ENCODE data around the gene KRT73. TPM values are rescaled to one million over a fixed set of nuclear protein-coding genes. Genes with fewer than 3 reads are reported as not detected.

The KRT73 gene
- under 1 TPM in 1 of 2 donors, not detected in 1; 0.16 TPM for total RNA-seq
- not detected for polyA plus RNA-seq (ENCODE audit: insufficient read depth, low read depth, low replicate concordance)
- long read RNA-seq, donor 1, result 0 reads
- long read RNA-seq, donor 2, result 0 reads

DNA sequence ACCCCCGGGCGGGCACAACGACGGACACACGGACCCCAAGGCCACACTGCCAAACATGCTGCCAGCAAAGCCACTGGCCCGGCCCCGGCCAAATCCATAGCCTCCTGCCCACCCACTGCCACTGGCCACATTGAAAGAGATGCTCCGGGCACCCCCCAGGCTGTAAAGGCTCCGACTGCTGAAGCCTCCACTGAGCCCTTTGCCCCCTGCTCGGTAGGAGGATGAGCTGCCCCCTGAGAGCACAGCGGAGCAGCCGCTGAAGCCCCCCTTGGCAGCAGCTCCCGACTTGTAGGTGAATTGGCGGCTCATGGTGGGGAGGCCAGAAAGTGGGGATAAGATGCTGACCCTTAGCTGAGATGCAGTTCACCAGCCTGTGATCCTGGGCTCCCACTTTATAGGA is at the start of gene KRT73:
KRT73 (minus strand) TSS at position 344 of the 400 bp plus-strand sequence; CDS start at position 309, 35 bp downstream.
- Histone ChIP-seq H3K4me1 (no peaks in the 10 kb centered on the region), H3K27ac (no peak within 1 kb of the TSS), H3K27me3 (no peaks in the 10 kb centered on the region), H3K4me3 (no peak within 1 kb of the TSS), H3K36me3 (ENCODE audit: low read depth, missing control alignments) (no peaks in the 10 kb centered on the region), H3K9me3 (no peaks in the 10 kb centered on the region)
- 80 to 93% methylated on average over 1 to 14 of the region's 14 CpGs for WGBS, 2 donors
- TF ChIP-seq, protein P1, sequence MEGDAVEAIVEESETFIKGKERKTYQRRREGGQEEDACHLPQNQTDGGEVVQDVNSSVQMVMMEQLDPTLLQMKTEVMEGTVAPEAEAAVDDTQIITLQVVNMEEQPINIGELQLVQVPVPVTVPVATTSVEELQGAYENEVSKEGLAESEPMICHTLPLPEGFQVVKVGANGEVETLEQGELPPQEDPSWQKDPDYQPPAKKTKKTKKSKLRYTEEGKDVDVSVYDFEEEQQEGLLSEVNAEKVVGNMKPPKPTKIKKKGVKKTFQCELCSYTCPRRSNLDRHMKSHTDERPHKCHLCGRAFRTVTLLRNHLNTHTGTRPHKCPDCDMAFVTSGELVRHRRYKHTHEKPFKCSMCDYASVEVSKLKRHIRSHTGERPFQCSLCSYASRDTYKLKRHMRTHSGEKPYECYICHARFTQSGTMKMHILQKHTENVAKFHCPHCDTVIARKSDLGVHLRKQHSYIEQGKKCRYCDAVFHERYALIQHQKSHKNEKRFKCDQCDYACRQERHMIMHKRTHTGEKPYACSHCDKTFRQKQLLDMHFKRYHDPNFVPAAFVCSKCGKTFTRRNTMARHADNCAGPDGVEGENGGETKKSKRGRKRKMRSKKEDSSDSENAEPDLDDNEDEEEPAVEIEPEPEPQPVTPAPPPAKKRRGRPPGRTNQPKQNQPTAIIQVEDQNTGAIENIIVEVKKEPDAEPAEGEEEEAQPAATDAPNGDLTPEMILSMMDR (IDR thresholded peaks at IDR 0.05), result no peak
- no peak for TF ChIP-seq POLR2A (IDR thresholded peaks at IDR 0.05)
- intact Hi-C loops (cut with DNase I; ENCODE audit: low total_unique reads), result no loop called here
- no peak for DNase-seq

DNA sequence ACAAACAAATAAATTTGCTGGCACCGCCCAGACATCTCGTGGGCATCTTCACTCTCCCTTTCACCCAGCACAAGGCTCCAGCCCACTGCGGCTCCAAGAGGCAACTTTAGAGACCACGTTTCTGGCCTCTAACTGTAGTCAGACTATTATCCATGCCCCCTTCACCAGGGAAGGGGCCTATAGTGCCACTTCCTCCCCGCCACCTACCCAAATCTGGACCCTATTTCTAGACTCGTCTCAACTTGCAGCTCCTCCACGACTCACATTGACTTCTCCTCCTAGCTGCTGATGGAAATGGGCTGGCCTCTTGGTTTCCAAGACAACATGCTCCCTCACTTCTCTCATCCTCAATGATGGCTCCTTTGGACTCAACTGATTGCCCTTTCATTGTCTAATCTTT is 49.6 kb upstream of the KRT73 start:
- Histone ChIP-seq H3K36me3 (ENCODE audit: low read depth, missing control alignments) (no peaks in the 10 kb centered on the region), H3K9me3 (no peaks in the 10 kb centered on the region), H3K4me3 (no peak overlapping the region), H3K27me3 (no peaks in the 10 kb centered on the region), H3K4me1 (no peaks in the 10 kb centered on the region), H3K27ac (no peak overlapping the region)
- no peak for DNase-seq
- intact Hi-C loops (cut with DNase I; ENCODE audit: low total_unique reads), result no loop called here
- TF ChIP-seq, protein P1 (IDR thresholded peaks at IDR 0.05), result no peak
- no peak for TF ChIP-seq POLR2A (IDR thresholded peaks at IDR 0.05)
- 65 to 82% methylated on average over 7 of the region's 7 CpGs for WGBS, 2 donors

- H3K36me3 ChIP-seq (ENCODE audit: low read depth, missing control alignments), result no peaks in the 10 kb centered on the region
- H3K9me3 ChIP-seq, result no peaks in the 10 kb centered on the region
- WGBS, 2 donors, result 52 to 80% methylated on average over 8 to 9 of the region's 9 CpGs
- intact Hi-C loops (cut with DNase I; ENCODE audit: low total_unique reads), result no loop called here
- H3K4me3 ChIP-seq, result no peak overlapping the region
- DNase-seq, result no peak
- H3K27me3 ChIP-seq, result no peaks in the 10 kb centered on the region
- no peaks in the 10 kb centered on the region for H3K4me1 ChIP-seq
- no peak overlapping the region for H3K27ac ChIP-seq
- TF ChIP-seq, protein P1 (IDR thresholded peaks at IDR 0.05), result no peak
- no peak for TF ChIP-seq POLR2A (IDR thresholded peaks at IDR 0.05)
These were observed 49.1 kb upstream of the KRT73 start for GRCh38 chr12:52667509-52667908.

DNA sequence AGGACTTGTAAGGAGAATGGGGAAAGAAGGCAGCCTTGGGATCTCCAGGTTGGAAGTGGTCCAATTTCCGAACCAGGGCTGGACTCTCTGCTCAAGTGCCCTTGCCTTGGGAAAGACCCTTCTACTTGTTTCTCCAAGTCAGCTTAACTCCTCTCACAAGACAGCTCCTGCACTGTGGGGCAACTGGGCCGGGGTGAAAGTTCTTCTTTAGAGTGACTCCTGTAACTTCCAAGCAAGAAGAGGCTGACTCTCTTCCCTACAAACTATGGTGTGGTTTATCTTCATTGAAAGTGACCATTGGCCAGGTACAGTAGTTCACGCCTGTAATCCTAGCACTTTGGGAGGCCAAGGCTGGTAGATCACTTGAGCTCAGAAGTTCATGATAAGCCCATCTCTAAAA is 48.1 kb upstream of the KRT73 start:
- Histone ChIP-seq H3K27ac (no peak overlapping the region), H3K4me3 (no peak overlapping the region), H3K9me3 (no peaks in the 10 kb centered on the region), H3K27me3 (no peaks in the 10 kb centered on the region), H3K36me3 (ENCODE audit: low read depth, missing control alignments) (no peaks in the 10 kb centered on the region), H3K4me1 (no peaks in the 10 kb centered on the region)
- intact Hi-C loops (cut with DNase I; ENCODE audit: low total_unique reads), result no loop called here
- no peak for TF ChIP-seq POLR2A (IDR thresholded peaks at IDR 0.05)
- TF ChIP-seq, protein P1 (IDR thresholded peaks at IDR 0.05), result no peak
- WGBS, 2 donors, result 82 to 83% methylated on average over 3 of the region's 3 CpGs
- DNase-seq, result no peak

DNA sequence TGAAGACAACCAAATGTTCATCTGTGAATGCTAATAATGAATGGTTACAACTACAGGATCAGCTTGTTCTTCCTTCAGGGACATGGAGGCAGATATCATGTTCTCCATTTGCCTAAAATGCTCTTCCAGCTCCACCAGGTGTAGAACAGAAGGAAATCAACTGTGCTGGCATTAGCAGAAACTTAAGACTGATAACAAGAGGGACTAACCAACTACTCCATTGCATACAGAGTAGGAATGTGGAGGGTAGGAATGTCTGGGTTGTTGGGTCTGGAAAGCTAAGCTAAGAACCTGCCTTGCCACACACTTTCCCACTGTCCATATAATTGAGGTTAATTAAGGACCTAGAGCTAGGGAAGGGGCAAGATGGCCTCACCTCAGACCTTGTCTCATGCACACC is 45.1 kb upstream of the KRT73 start:
- no peak overlapping the region for H3K4me3 ChIP-seq
- H3K9me3 ChIP-seq, result no peaks in the 10 kb centered on the region
- H3K27ac ChIP-seq, result no peak overlapping the region
- intact Hi-C loops (cut with DNase I; ENCODE audit: low total_unique reads), result no loop called here
- no peaks in the 10 kb centered on the region for H3K36me3 ChIP-seq (ENCODE audit: low read depth, missing control alignments)
- no peaks in the 10 kb centered on the region for H3K27me3 ChIP-seq
- no peaks in the 10 kb centered on the region for H3K4me1 ChIP-seq
- TF ChIP-seq, protein P1 (IDR thresholded peaks at IDR 0.05), result no peak
- no peak for TF ChIP-seq POLR2A (IDR thresholded peaks at IDR 0.05)
- no peak for DNase-seq
